22Rv1 (cell line): ENCODE data around the gene KRTAP10-5.

ENCODE experiments used
- CTCF ChIP-seq: fragments of 450-650 bp; IDR thresholded peaks from 2 replicates; pipeline ENCODE4 v1.5.1; 2017; ENCODE audit warnings: mild to moderate bottlenecking
- ZFX ChIP-seq: fragments of 450-650 bp; IDR thresholded peaks from 2 replicates; pipeline ENCODE4 v1.6.1; 2017; ENCODE audit warnings: antibody characterized with exemption, borderline replicate concordance

- no peak for TF ChIP-seq CTCF
- no peak for TF ChIP-seq ZFX
Measured at GRCh38 chr21:44547656-44548331, 32.6 kb downstream of the KRTAP10-5 start.
